ENCODE measurements around the gene ACTN1. TPM values are rescaled to one million over a fixed set of nuclear protein-coding genes. Genes with fewer than 3 reads are reported as not detected.

ACTN1 gene
- total and polyA plus RNA-seq, 11 donors, result 48.4 to 252 (median 104) TPM

DNA sequence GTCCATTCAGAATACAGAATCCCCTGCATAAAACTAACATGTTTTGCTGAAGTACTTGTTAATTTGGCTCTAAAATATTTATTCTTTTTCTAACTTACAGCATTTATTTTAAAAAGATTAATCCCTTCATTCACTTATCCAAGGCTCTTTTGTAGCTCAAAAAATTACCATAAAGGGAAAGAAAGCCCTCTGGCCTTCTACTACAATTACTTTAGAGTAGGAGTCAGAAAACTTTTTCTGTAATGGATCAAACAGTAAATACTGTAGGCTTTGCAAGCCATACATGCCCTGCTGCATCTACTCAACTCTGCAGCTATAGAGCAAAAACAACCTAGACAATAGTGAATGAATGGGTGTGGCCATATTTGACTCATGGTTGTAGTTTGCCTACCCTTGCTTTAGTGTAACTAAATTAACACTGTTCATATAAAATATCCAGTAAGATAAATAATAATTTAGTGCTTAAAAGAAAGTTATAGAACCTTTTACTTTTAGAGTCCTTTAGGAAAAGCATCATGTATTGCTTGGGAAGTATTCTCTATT lies 112.0 kb downstream of the ACTN1 start:
- Histone ChIP-seq H3K27me3 (no peaks in the 10 kb centered on the region), H3K36me3 (peaks cover 0 to 14% (median 10%) of the 10 kb centered on the region in 9 donors), H3K9me3 (peaks cover 0 to 16% (median 9%) of the 10 kb centered on the region in 12 donors), H3K4me3 (no peak overlapping the region), H3K27ac (no peak overlapping the region), H3K4me1 (no peaks in the 10 kb centered on the region)
- TF ChIP-seq POLR2A (IDR thresholded peaks at IDR 0.05), result no peak
- TF ChIP-seq, protein P1, sequence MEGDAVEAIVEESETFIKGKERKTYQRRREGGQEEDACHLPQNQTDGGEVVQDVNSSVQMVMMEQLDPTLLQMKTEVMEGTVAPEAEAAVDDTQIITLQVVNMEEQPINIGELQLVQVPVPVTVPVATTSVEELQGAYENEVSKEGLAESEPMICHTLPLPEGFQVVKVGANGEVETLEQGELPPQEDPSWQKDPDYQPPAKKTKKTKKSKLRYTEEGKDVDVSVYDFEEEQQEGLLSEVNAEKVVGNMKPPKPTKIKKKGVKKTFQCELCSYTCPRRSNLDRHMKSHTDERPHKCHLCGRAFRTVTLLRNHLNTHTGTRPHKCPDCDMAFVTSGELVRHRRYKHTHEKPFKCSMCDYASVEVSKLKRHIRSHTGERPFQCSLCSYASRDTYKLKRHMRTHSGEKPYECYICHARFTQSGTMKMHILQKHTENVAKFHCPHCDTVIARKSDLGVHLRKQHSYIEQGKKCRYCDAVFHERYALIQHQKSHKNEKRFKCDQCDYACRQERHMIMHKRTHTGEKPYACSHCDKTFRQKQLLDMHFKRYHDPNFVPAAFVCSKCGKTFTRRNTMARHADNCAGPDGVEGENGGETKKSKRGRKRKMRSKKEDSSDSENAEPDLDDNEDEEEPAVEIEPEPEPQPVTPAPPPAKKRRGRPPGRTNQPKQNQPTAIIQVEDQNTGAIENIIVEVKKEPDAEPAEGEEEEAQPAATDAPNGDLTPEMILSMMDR (IDR thresholded peaks at IDR 0.05), result no peak
- intact Hi-C loops (cut with DNase I), result loop anchor here in 1 of 10 donors (10.0 kb wide), 1 partner anchor 378 kb away; no protein-coding TSS in a partner anchor
- DNase-seq (no peak), ATAC-seq (no peak)

DNA sequence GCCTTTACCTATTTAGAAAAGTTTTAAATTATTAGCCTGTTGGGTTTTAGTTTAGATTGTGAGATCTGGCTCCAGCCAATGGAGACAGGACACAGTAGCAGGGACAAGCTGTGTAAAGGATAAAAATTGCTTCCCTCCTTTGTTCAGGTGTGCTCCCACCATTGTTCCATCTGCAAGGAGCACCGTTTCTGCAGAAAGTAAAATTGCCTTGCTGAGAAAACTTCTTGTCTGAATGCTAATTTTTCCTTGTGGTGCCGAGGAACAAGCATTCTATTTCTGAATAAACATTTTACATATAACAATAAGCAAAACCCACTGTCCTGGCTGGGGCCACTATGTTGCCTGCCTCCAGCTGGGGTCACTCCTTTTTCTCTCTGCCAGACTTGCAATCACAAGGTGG lies 113.6 kb downstream of the ACTN1 start:
- Histone ChIP-seq H3K4me1 (no peaks in the 10 kb centered on the region), H3K9me3 (peaks cover 0 to 16% (median 9%) of the 10 kb centered on the region in 12 donors), H3K4me3 (no peak overlapping the region), H3K27me3 (no peaks in the 10 kb centered on the region), H3K36me3 (peaks cover 0 to 7% (median 0%) of the 10 kb centered on the region in 9 donors), H3K27ac (no peak overlapping the region)
- TF ChIP-seq POLR2A (IDR thresholded peaks at IDR 0.05), result no peak
- TF ChIP-seq, protein P1 (IDR thresholded peaks at IDR 0.05), result no peak
- ATAC-seq (no peak), DNase-seq (no peak)
- intact Hi-C loops (cut with DNase I), result loop anchor here in 1 of 10 donors (10.0 kb wide), 1 partner anchor 379 kb away; no protein-coding TSS in a partner anchor
- 94 to 100% (median 97%) methylated on average over 2 of the region's 2 CpGs for WGBS, 4 donors

DNA sequence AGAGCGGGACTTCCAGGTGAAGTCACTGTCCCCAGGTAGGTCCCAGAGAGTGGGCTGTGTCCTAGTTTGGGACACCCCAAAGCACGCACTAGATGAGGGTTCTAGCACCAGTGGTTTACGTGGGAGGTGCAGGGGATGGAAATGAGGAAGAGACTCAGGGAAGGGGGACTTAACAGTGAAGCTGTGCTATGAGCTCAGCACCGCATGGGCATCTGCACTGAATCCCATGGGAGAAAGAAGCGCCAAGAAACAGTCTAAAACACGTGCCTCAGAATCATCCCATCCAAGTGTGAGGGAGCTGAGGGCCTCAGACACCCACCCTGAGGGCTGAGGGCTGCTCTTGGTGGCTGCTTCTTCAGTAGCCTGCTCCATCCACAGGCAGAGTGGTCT lies 114.7 kb downstream of the ACTN1 start:
- Histone ChIP-seq H3K27ac (no peak overlapping the region), H3K4me1 (no peaks in the 10 kb centered on the region), H3K4me3 (no peak overlapping the region), H3K9me3 (peaks cover 0 to 16% (median 9%) of the 10 kb centered on the region in 12 donors), H3K36me3 (no peaks in the 10 kb centered on the region), H3K27me3 (no peaks in the 10 kb centered on the region)
- intact Hi-C loops (cut with DNase I), result loop anchor here in 9 of 10 donors (5.0 to 10.0 kb wide), 3 partner anchors 138 to 380 kb away; no protein-coding TSS in a partner anchor
- DNase-seq (no peak), ATAC-seq (peak in 2 of 4 donors; percentile 13 to 25)
- no peak for TF ChIP-seq POLR2A (IDR thresholded peaks at IDR 0.05)
- TF ChIP-seq, protein P1 (IDR thresholded peaks at IDR 0.05), result no peak
- WGBS, 4 donors, result 81 to 90% (median 88%) methylated on average over 6 of the region's 6 CpGs

DNA sequence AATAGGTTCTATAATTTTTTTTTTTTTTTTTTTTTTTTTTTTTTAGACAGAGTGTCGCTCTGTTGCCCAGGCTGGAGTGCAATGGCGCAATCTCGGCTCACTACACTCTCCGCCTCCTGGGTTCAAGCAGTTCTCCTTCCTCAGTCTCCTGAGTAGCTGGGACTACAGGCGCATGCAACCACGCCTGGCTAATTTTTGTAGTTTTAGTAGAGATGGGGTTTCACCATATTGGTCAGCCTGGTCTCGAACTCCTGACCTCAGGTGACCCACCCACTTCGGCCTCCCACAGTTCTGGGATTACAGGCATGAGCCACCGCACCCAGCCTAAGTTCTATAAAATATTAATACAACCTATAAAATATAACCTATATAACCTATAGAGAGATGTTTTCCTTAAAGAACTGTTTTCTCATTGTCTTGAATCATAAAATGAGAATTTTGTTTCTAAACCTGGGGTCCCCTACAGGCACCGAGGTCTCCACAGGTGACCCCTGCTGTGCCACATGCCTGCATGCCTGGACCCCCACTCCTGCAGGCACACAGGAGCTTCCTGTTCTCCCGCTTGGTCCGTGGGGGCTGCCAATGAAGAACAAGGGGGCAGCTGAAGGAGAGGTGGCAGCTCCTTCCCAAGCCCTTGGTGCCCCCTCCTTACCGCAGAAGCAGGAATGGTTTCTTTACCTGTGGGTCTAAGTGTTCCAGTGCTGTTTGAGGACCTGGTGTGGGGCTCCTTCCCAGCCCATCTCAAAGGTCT lies 115.3 kb downstream of the ACTN1 start:
- TF ChIP-seq, protein P1 (IDR thresholded peaks at IDR 0.05), result no peak
- no peak for TF ChIP-seq POLR2A (IDR thresholded peaks at IDR 0.05)
- DNase-seq (no peak), ATAC-seq (peak in 1 of 4 donors; percentile 17)
- Histone ChIP-seq H3K36me3 (no peaks in the 10 kb centered on the region), H3K9me3 (peaks cover 0 to 16% (median 9%) of the 10 kb centered on the region in 12 donors), H3K4me1 (no peaks in the 10 kb centered on the region), H3K27me3 (no peaks in the 10 kb centered on the region), H3K27ac (no peak overlapping the region), H3K4me3 (no peak overlapping the region)
- intact Hi-C loops (cut with DNase I), result loop anchor here (2.0 to 10.0 kb wide), 4 partner anchors 139 to 381 kb away; no protein-coding TSS in a partner anchor
- 85 to 90% (median 88%) methylated on average over 13 of the region's 13 CpGs for WGBS, 4 donors
